ENCODE results near the gene ITIH5. TPM values are rescaled to one million over a fixed set of nuclear protein-coding genes. Genes with fewer than 3 reads are reported as not detected.

ITIH5 gene
- polyA plus RNA-seq, 1 donor from 2014 or later: 0.28 TPM

GRCh38 chr10:7551950-7552716 is 114.6 kb downstream of the ITIH5 start:
- Histone ChIP-seq H3K4me2 (ENCODE audit: low read length) (no peak overlapping the region), H4K20me1 (ENCODE audit: insufficient read depth) (no peaks in the 10 kb centered on the region), H3K9me3 (ENCODE audit: low read length) (no peaks in the 10 kb centered on the region), H3K27ac (ENCODE audit: low read length) (no peak overlapping the region), H3K27me3 (ENCODE audit: insufficient read depth, low read depth, low read length) (no peaks in the 10 kb centered on the region), H3F3A (ENCODE audit: insufficient read depth, low read length, poor library complexity, severe bottlenecking) (no peaks in the 10 kb centered on the region), H3K9me2 (ENCODE audit: insufficient read depth, low read length) (no peaks in the 10 kb centered on the region), H3K36me3 (ENCODE audit: insufficient read depth, low read length) (no peaks in the 10 kb centered on the region), H3K4me3 (ENCODE audit: low read length) (no peak overlapping the region), H3K9ac (ENCODE audit: low read length) (no peak overlapping the region), H2AFZ (ENCODE audit: low read depth, low read length) (no peak overlapping the region), H3K79me2 (replicated peaks; ENCODE audit: insufficient read depth, low read length) (no peaks in the 10 kb centered on the region)
- no peak for TF ChIP-seq EZH2 (IDR thresholded peaks at IDR 0.05; ENCODE audit: borderline replicate concordance, insufficient read depth, low read length, poor library complexity, severe bottlenecking)

GRCh38 chr10:7551289-7551688 is 115.5 kb downstream of the ITIH5 start:
- Histone ChIP-seq H3K4me3 (ENCODE audit: low read length) (no peak overlapping the region), H3K9ac (ENCODE audit: low read length) (no peak overlapping the region), H4K20me1 (ENCODE audit: insufficient read depth) (no peaks in the 10 kb centered on the region), H3F3A (ENCODE audit: insufficient read depth, low read length, poor library complexity, severe bottlenecking) (no peaks in the 10 kb centered on the region), H3K27me3 (ENCODE audit: insufficient read depth, low read depth, low read length) (no peaks in the 10 kb centered on the region), H3K36me3 (ENCODE audit: insufficient read depth, low read length) (no peaks in the 10 kb centered on the region), H3K4me2 (ENCODE audit: low read length) (no peak overlapping the region), H3K9me3 (ENCODE audit: low read length) (no peaks in the 10 kb centered on the region), H3K9me2 (ENCODE audit: insufficient read depth, low read length) (no peaks in the 10 kb centered on the region), H3K79me2 (replicated peaks; ENCODE audit: insufficient read depth, low read length) (no peaks in the 10 kb centered on the region), H3K27ac (ENCODE audit: low read length) (no peak overlapping the region), H2AFZ (ENCODE audit: low read depth, low read length) (no peak overlapping the region)
- TF ChIP-seq RAD21 (conservative IDR thresholded peaks at IDR 0.05): no peak

GRCh38 chr10:7550013-7550412 is 116.8 kb downstream of the ITIH5 start:
- Histone ChIP-seq H3K9me2 (ENCODE audit: insufficient read depth, low read length) (no peaks in the 10 kb centered on the region), H3K4me2 (ENCODE audit: low read length) (no peak overlapping the region), H3K36me3 (ENCODE audit: insufficient read depth, low read length) (no peaks in the 10 kb centered on the region), H2AFZ (ENCODE audit: low read depth, low read length) (no peak overlapping the region), H3K27ac (ENCODE audit: low read length) (no peak overlapping the region), H3F3A (ENCODE audit: insufficient read depth, low read length, poor library complexity, severe bottlenecking) (no peaks in the 10 kb centered on the region), H3K79me2 (replicated peaks; ENCODE audit: insufficient read depth, low read length) (no peaks in the 10 kb centered on the region), H4K20me1 (ENCODE audit: insufficient read depth) (no peaks in the 10 kb centered on the region), H3K4me3 (ENCODE audit: low read length) (no peak overlapping the region), H3K9me3 (ENCODE audit: low read length) (no peaks in the 10 kb centered on the region), H3K27me3 (ENCODE audit: insufficient read depth, low read depth, low read length) (no peaks in the 10 kb centered on the region), H3K9ac (ENCODE audit: low read length) (no peak overlapping the region)
- no peak for TF ChIP-seq RAD21 (conservative IDR thresholded peaks at IDR 0.05)
- no peak for TF ChIP-seq REST (IDR thresholded peaks at IDR 0.05; ENCODE audit: borderline replicate concordance)
- no peak for TF ChIP-seq POLR2AphosphoS5 (IDR thresholded peaks at IDR 0.05)
- TF ChIP-seq EZH2 (IDR thresholded peaks at IDR 0.05; ENCODE audit: borderline replicate concordance, insufficient read depth, low read length, poor library complexity, severe bottlenecking): no peak

- Histone ChIP-seq H4K20me1 (ENCODE audit: insufficient read depth) (no peaks in the 10 kb centered on the region), H3F3A (ENCODE audit: insufficient read depth, low read length, poor library complexity, severe bottlenecking) (no peaks in the 10 kb centered on the region), H3K36me3 (ENCODE audit: insufficient read depth, low read length) (no peaks in the 10 kb centered on the region), H3K4me2 (ENCODE audit: low read length) (no peak overlapping the region), H3K27ac (ENCODE audit: low read length) (no peak overlapping the region), H3K79me2 (replicated peaks; ENCODE audit: insufficient read depth, low read length) (no peaks in the 10 kb centered on the region), H3K9me3 (ENCODE audit: low read length) (no peaks in the 10 kb centered on the region), H3K27me3 (ENCODE audit: insufficient read depth, low read depth, low read length) (no peaks in the 10 kb centered on the region), H2AFZ (ENCODE audit: low read depth, low read length) (no peak overlapping the region), H3K9me2 (ENCODE audit: insufficient read depth, low read length) (no peaks in the 10 kb centered on the region), H3K9ac (ENCODE audit: low read length) (no peak overlapping the region), H3K4me3 (ENCODE audit: low read length) (no peak overlapping the region)
- TF ChIP-seq CTCF (IDR thresholded peaks at IDR 0.05; ENCODE audit: poor library complexity, severe bottlenecking) (no peak), MXI1 (conservative IDR thresholded peaks at IDR 0.05; ENCODE audit: poor library complexity, severe bottlenecking) (no peak)
These were observed 118.9 kb downstream of the ITIH5 start for GRCh38 chr10:7547829-7548228.
